OCI-LY7 (cell line): ENCODE results near the gene INAVA.

Source experiments
- CTCF ChIP-seq: fragments of 200-600 bp; sonication (generic); conservative IDR thresholded peaks from 2 replicates; pipeline ENCODE4 v1.5.1; 2014; ENCODE audit warnings: mild to moderate bottlenecking, antibody characterized with exemption, low read length, moderate library complexity, mixed read lengths
- EZH2phosphoT487 ChIP-seq: fragments of 200-600 bp; sonication (generic); IDR thresholded peaks from 2 replicates; pipeline ENCODE4 v1.6.1; 2018; ENCODE audit warnings: low read depth, borderline replicate concordance, mild to moderate bottlenecking, mixed run types, antibody characterized with exemption, low read length, moderate library complexity, mixed read lengths

GRCh38 chr1:200899954-200900867 lies 5.5 kb downstream of the INAVA start:
- TF ChIP-seq CTCF = no peak
- no peak for TF ChIP-seq EZH2phosphoT487
